GOT3 (cell line): ENCODE results near the gene SKAP1.

Experiments used
- DNase-seq: peaks from one replicate; lab custom pipeline; 2025; ENCODE audit warnings: mixed read lengths; lab: John Stamatoyannopoulos, UW

Gene SKAP1

DNA sequence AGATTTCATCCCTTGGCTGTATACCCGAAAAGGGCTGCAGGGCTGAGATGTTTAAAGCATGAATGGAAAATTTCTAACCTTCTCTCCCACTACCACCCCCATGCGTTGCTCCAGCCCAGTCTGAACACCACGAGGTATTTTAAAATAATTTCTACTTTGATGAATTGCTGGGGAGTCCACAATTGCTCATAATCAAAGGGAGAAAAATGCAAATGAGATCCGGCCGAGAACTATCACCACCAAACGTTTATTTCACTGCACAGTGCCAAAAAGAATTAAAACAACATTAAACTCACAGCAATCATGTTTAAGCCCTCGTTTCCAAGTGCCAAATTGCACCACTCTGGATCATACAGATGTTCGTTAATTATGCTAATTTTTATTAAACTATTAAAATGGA is 285.8 kb downstream of the SKAP1 start:
- no peak for DNase-seq

GRCh38 chr17:48143629-48144028 is 286.4 kb downstream of the SKAP1 start:
- DNase-seq = no peak

- DNase-seq = no peak
Observed at GRCh38 chr17:48139944-48140343, 290.1 kb downstream of the SKAP1 start.

- DNase-seq = no peak
Observed at GRCh38 chr17:48137656-48138055, 292.4 kb downstream of the SKAP1 start.

- no peak for DNase-seq
Observed at GRCh38 chr17:48134912-48135480, 295.0 kb downstream of the SKAP1 start.

- DNase-seq = no peak
Observed at GRCh38 chr17:48132385-48132784, 297.6 kb downstream of the SKAP1 start.

GRCh38 chr17:48131216-48131824 is 298.7 kb downstream of the SKAP1 start:
- no peak for DNase-seq

DNA sequence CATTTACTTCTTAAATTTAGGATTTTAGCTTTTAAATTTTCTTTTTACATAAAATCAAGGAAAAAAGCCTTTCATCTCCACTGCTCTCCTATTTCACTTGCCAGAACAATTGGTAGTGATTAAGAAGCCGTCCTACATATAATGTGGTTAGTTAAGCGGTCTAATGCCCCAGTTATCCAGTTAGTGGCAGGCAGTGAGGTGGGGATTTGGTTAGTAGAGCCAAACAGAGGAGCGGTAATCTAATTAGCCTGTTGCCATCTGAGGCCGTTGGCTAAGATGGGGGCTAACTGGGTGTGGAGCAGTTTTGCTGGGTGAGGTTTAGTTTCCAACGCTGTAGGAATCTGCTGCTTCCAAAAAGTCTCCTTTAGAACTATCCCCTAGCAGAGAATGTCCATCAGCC is 300.0 kb downstream of the SKAP1 start:
- DNase-seq = no peak

DNA sequence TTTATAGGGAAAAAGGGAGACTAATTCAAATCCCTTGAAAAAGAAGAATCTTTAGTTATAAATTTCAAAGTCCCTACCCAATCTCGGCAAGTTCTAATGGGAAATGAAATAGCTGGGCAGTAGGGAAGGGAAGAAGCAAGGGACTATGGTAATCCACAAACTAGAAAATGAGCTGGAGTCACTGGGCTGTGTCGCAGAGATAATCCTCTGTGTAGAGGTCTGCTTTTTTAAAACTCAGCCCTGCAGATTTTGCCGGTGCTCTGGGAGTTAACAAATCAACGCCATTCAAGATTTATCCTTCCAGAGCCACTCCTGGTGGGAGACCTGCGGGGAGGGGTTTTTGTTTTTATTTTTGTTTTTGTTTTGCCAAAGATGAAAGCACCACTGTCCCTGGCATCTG is 301.6 kb downstream of the SKAP1 start:
- DNase-seq = no peak

DNA sequence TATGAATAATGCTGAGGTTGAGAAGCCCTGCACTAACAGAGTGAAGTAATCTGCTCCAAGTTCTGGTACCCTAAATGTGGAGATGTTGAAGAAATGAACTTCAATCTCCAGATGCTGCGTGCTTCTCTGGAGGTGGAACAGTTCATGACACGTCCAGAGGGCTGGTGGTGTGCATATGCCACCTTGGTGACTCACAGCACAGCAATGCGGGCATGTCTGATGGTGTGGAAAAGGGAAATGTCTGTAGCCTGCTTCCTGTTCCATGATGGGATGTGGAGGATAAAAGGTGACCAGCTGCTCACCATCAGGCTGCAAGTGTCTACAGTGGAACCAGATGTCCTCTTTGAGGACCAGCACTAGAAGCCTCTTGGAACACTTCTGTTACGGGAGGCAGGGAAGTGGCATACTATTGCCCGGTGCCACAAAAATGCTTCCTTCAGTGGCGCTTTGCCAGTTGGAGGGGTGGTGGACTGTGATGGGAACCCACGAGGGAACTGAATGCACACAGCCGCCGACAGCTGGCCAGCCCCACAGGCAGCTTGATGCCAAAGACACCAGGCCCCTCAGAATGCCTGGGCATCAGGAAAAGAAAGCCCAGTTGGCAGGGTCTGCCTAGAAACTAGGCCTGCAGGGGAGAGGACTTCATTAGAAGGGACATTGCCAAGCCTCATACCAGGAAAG is 302.5 kb downstream of the SKAP1 start:
- DNase-seq = no peak

DNA sequence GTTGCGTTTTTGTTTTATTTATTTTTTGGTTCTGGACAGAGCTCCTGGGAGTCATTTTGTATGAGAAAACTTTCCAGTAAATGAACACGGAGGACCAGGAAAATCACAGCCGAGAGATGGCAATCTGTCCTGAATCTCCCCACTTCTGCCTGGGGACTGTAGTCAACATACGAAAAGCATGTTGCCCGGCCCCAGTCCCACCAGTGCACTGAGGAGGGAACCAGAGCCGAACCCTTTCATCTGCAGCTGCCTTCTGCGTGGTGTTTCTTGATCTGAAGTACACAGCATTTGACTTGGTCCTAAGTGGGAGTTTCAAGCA is 303.5 kb downstream of the SKAP1 start:
- DNase-seq = no peak

DNA sequence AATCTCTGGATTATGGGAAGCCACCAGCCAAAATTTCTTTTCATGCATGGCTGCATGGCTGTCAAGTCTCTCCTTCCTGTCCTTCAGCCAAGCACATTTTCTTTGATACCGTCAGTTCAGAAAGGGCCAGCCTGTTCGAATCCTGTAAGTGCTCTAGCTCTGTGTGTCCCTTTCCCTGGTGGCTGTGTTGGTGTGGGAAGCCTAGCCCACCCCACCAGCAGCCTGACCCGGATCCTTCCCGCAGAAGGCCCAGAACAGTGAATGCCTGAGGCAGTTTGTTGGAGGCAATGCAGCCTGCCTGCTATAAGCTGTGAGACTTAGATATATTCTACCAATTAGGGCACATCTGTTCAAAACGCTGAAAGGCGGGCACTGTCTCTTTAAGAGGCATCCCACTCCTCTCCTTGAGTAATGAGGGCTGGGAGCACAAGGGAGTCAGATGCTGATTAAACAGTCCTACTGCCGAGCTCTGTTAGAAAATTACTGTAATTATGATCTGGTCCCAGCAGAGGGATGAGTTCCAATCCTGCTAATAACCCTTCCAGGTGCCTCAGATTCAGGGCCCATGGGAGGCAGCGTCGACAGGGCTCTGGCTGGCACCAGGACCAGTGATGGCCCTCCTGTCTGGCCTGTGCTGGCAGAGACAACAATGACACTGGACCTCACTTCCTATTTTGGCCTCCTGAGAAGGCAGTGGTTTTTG is 304.0 kb downstream of the SKAP1 start:
- DNase-seq = no peak

DNA sequence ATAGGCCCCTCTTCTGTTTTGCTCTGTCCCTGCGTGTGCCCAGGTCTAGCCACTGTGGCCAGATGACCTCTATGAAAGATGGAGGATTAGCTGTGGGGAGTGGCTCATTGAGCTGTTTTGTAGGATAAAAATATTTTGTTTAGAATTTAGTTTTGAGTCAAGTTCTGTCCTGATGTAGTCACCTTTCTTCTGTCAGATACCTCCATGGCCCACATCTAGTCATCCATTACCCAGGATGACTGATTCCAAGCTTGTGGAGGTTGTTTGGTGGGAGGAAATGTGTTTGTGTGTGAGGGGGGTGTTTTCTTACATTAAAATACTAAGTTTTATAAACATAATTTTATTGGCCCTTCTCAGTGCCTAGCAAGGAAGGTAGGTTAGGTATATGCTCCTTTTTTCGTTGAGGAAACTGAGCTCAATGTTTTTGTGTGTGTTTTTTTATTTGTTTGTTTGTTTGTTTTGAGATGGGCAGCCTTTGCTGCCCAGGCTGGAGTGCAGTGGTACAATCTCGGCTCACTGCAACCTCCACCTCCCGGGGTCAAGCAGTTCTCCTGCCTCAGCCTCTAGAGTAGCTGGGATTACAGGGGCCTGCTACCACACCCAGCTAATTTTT is 306.1 kb downstream of the SKAP1 start:
- DNase-seq = no peak

GRCh38 chr17:48123111-48123510 is 306.9 kb downstream of the SKAP1 start:
- DNase-seq = no peak

GRCh38 chr17:48122665-48123045 is 307.4 kb downstream of the SKAP1 start:
- no peak for DNase-seq

DNA sequence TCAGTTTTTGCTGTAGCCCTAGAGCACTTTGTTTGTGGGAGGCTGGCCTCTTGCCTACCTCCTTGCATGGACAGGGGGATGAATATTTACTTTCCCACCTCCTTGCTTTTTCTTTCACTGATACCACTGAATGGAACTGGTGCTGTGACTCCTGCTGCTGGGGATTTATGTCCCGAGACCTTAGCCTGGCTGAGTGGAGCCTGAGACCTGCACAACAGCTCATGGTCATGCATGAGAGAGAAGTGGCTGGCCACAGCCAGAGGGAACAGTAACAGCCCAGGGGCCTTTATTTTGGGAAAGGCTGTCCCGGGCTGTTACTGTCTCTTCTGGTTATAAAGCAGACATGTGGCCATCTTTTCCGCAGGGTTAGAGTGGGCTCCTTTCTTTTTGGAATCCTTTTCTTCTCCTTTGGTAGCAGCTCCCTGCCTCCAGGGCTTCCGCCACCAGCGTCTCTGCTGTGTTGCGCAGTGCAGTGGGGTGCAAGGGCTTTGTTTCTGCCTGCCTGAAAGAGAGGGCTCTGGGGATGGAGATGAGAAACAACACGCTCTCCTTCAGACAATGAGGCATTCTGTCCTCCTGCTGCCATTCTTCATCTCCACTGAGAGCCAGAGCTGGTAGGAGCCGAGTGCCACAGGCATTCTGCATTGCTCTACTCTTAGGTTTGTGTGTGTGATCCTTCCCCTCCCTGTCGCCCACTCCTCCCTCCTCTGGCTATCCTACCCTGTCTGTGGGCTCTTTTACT is 307.9 kb downstream of the SKAP1 start:
- DNase-seq = no peak

DNA sequence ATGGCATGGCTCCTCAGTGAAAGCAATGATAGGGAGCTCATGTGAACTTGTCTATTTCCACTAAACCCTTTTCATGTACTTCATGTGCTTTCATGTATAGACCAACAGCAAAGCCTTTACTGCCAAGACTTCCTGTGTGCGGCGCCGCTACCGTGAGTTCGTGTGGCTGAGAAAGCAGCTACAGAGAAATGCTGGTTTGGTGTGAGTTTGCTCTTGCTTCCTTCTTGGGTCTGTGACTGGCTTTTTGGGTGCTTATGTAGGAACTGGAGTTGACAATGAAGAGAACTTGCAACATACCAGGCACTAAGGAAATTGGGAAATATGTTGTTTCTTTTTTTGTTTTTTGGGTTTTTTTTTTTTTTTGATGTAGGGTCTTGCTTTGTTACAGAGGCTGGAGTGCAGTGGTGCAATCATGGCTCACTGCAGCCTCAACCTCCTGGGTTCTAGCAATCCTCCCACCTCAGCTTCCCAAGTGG is 316.8 kb downstream of the SKAP1 start:
- DNase-seq = no peak

GRCh38 chr17:48111937-48112241 is 318.1 kb downstream of the SKAP1 start:
- DNase-seq = no peak

GRCh38 chr17:48110761-48111160 is 319.3 kb downstream of the SKAP1 start:
- no peak for DNase-seq

DNA sequence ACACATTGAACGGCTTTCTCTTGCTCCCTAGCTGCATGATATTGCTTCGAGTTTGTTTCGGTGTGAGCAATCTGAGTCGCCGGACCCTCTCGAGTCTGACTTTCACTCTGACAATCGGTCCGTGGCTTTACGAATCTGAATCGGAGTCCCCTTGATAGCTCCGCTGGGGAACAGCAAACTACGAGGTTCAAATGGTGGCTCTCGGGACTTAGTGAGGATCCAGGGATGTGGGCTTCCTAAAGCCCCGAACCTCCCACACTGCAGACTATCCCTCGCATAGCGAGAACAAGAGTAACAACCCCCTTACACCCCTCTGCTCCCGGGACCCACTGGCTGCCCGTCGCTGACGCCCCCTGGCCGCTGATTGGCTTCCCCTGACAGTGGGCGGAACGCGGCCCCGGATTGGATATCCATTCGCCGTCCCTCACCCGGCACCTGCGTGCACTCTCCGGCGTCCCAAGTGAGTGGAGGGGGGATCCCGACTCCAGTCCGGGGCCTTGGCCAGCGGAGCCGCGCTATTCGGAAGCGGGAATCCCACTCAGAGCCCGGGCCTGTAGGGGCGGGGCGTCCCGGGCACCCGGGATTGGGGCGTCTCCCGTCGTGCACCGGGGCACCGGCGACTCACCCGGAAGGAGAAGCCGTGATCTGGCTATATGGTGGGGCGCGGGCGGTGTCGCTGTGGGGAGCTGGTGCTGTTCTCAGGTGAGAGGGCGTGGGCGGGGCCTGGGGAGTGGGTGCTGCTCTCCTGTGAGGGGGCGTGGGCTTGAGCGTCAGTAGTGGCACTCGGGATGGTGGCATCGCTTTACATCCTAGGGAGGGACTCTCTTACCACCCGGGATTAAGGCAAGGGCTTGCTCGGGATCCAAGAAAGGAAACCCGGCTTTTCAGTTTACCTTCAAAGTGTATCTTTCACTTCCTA is 322.6 kb downstream of the SKAP1 start, which contains the start of gene SNX11:
Gene SNX11, plus strand, starts transcription at position 630 of the 919 bp plus-strand sequence. CDS start 4,278 bp downstream, outside the sequence.
- peak; percentile 71 for DNase-seq

GRCh38 chr17:48106802-48107136 is 323.2 kb downstream of the SKAP1 start:
- no peak for DNase-seq
